Stimulated activated effector memory CD8-positive, alpha-beta T cell treated with anti-CD3 and anti-CD28 coated beads, Interleukin-12 subunit alpha, Interleukin-12 subunit beta, amount 100 ng/mL, for 72 hours (primary cell): ENCODE data around the gene C8G.

Experiments
- ATAC-seq: fragments of 150-1000 bp; cut with Tn5 transposase; 2 replicates; pipeline ENCODE4 v1.10.0; 2021
- DNase-seq, 2 donors: peaks; one replicate each; pipeline ENCODE4 v3.0.0; 2021 to 2022; ENCODE audit warnings: low spot score in 2 of 2
- H3K27ac Mint-ChIP-seq: one replicate; pipeline ENCODE4 v1.8.0; 2022; ENCODE audit warnings: mild to moderate bottlenecking, mixed read lengths
- H3K36me3 Mint-ChIP-seq: one replicate; pipeline ENCODE4 v1.8.0; 2022; ENCODE audit warnings: mild to moderate bottlenecking, mixed read lengths
- H3K4me1 Mint-ChIP-seq: one replicate; pipeline ENCODE4 v1.8.0; 2022; ENCODE audit warnings: mixed read lengths
- H3K4me3 Mint-ChIP-seq: one replicate; pipeline ENCODE4 v1.8.0; 2022; ENCODE audit warnings: mild to moderate bottlenecking, mixed read lengths
- H3K9me3 Mint-ChIP-seq: one replicate; pipeline ENCODE4 v1.8.0; 2022; ENCODE audit warnings: mixed read lengths

C8G gene

DNA sequence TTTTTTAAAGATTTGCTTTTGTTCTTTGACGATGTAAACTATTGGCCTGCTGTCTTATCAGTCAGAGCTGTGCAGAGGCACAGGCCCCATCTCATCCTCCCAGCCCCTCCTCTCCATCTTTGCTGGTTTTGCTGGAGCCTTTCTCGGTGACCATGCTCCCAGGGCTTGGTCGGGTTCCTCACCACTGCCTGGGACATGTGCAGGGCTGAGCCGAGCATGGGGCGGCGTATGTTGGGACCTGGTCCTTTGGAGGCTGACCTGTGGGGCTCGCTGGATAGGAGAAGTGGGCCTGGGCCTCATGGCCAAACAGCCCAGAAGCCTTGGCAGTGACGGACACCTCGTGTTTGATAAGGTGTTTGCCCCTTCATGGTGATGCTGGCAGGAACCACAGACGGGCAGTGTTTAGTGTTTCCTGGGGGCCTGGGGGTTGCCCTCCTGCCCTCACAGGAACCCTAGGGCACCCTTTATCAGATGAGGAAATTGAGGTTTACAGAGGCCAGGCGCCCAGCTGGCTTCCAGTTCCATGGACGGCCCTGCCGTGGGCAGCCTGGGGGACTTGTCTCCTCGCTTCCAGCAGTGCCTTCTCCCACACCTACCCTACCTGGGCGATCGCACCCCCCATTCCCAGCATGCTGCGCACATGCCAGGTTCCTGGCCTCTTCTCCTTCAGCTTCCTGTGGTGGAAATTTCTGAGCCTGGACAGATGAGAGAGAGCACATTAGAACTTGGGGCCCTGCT lies 31.2 kb upstream of the C8G start:
- no peak for ATAC-seq
- H3K27ac Mint-ChIP-seq, result peak overlapping the region; percentile 56

DNA sequence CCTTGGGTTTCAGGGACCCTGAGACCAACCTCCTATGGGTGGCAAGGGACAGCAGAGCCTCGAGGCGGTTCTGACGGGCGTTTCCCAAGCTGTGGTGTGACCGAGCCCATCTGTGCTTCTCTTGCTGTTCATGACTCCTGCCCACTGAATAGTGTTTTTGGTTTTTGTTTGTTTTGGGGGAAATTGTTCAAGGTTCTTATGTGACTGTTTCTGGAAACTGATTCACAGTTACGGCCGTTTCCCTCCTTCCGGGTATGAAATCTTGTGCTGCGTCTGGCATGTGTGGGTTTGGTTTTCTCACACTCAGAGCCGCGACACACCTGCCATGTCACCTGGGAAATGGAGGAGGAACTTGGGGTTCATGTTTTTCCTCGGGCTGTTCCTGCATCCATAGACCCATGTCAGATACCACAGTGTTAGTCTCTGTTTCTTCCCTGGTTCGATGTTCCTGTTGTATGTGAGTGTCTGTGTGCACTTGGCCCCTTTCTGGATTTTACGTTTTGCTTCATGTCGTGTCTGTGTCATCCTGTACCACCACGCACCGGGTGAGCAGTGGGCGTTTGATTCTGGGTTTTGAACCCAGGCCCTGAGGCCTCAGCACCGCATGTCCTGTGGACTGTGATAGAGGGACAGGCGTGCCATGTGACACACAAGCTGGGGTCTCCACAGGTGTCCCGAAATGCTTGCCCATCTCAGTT lies 29.3 kb upstream of the C8G start:
- H3K27ac Mint-ChIP-seq, result peak overlapping the region; percentile 89
- peaks cover 100% of the 10 kb centered on the region for H3K36me3 Mint-ChIP-seq
- no peak overlapping the region for H3K4me3 Mint-ChIP-seq
- ATAC-seq (peak; percentile 58), DNase-seq (no peak)
- H3K4me1 Mint-ChIP-seq, result peaks cover 20% of the 10 kb centered on the region
- no peaks in the 10 kb centered on the region for H3K9me3 Mint-ChIP-seq

More for the DNA sequence above, 31.2 kb upstream of the C8G start:
- H3K4me1 Mint-ChIP-seq, result peaks cover 20% of the 10 kb centered on the region
- DNase-seq, result no peak
- H3K4me3 Mint-ChIP-seq, result no peak overlapping the region
- H3K36me3 Mint-ChIP-seq, result peaks cover 100% of the 10 kb centered on the region
- H3K9me3 Mint-ChIP-seq, result no peaks in the 10 kb centered on the region

DNA sequence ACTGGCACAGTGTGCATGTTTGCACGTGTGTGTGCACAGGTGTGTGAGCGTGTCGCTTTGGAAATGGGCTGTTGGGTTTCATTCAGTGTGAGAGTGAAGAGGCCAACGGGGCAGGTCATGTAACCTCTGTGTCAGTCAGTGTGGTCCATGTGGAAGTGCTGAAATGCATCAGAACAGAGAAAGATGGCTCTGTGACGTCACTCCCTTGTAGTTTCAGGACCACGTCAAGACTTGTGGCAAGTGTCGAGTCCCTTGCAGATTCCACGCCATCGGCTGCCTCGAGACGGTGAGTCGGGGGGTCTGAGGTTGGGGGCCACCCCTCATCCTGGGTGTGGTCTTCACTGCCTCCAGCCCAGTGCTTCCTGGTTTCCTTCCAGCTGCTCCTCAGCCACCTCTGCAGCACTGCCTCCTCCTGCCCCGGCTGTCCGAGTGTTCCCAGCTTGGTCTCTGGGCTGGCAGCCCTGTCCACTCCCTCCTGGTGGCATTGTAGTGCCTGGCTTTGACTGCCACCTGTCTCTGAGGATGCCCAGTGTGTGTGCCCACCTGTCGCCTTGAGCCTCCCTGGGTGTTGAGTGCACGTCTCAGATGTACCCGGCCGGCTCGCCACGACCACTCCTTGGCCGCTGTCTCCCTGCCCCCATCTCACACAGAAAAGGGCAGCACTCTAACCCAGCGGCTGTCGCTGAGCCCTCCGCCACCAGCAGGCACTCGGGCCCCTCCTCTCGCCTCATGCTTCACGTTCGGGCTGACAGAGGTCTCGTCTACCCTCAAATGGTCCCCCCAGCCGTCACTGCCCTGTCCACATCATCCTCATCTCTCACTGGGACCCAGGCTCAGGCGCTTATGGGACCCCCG lies 28.5 kb upstream of the C8G start:
- Mint-ChIP-seq H3K4me1 (peaks cover 20% of the 10 kb centered on the region), H3K27ac (peak overlapping the region; percentile 89), H3K4me3 (no peak overlapping the region), H3K9me3 (no peaks in the 10 kb centered on the region), H3K36me3 (peaks cover 97% of the 10 kb centered on the region)
- ATAC-seq (peak; percentile 88), DNase-seq (no peak)

DNA sequence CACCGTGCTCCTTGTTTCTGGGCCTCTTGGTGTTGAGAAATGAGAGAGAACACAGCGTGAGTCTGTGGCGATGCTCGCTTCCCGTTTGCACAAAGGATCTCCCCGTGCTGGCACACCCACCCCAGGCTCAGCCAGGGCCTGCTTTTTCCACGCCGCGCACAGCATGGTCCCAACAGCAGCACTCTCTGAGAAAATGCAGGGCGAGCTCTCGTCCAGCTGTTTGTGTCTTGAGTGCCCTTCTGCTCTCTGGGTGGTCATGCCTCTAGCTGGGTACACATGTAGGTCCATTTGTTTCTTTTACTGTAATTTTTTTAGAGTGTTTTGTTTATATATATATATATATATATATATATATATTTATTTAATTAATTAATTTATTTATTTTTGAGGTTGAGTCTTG lies 27.1 kb upstream of the C8G start:
- Mint-ChIP-seq H3K27ac (no peak overlapping the region), H3K36me3 (peaks cover 95% of the 10 kb centered on the region), H3K4me1 (peaks cover 20% of the 10 kb centered on the region), H3K9me3 (no peaks in the 10 kb centered on the region), H3K4me3 (no peak overlapping the region)
- DNase-seq, result no peak
- no peak for ATAC-seq

DNA sequence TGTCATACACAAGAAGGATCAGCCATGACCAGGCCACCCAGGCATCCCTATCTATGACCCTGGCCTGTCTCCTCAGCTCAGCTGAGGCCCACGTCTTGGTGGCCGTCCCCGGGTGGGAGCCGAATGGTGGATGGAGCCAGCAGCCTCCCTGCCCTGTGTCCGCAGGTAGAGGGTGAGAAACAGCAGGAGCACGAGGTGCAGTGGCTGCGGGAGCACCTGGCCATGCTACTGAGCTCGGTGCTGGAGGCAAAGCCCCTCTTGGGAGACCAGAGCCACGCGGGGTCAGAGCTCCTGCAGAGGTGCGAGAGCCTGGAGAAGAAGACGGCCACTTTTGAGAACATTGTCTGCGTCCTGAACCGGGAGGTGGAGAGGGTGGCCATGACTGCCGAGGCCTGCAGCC lies 25.0 kb upstream of the C8G start:
- H3K4me1 Mint-ChIP-seq, result peaks cover 20% of the 10 kb centered on the region
- H3K27ac Mint-ChIP-seq, result peak overlapping the region; percentile 71
- peaks cover 95% of the 10 kb centered on the region for H3K36me3 Mint-ChIP-seq
- DNase-seq, result no peak
- no peaks in the 10 kb centered on the region for H3K9me3 Mint-ChIP-seq
- H3K4me3 Mint-ChIP-seq, result no peak overlapping the region
- ATAC-seq, result no peak

DNA sequence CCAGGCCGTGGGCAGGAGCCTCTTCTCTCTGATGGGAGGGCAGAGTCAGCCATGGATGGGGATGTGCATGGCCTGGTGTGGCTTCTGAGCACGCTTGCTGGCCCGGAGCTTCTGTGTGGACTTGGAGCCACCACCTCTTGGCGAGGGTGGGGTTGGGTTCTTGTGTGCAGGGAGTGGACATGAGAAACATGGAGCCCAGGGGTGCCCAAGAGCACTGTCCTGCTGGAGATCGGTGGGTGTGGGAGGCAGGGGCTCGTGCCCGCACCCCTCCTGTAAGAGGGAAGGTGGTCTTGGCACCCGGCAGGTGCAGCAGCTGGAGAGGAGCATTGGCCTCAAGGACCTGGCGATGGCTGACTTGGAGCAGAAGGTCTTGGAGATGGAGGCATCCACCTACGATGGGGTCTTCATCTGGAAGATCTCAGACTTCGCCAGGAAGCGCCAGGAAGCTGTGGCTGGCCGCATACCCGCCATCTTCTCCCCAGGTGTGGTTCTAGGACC lies 24.3 kb upstream of the C8G start:
- DNase-seq, result no peak
- Mint-ChIP-seq H3K4me3 (no peak overlapping the region), H3K27ac (peak overlapping the region; percentile 71), H3K9me3 (no peaks in the 10 kb centered on the region), H3K4me1 (peaks cover 18% of the 10 kb centered on the region), H3K36me3 (peaks cover 95% of the 10 kb centered on the region)
- ATAC-seq, result no peak

DNA sequence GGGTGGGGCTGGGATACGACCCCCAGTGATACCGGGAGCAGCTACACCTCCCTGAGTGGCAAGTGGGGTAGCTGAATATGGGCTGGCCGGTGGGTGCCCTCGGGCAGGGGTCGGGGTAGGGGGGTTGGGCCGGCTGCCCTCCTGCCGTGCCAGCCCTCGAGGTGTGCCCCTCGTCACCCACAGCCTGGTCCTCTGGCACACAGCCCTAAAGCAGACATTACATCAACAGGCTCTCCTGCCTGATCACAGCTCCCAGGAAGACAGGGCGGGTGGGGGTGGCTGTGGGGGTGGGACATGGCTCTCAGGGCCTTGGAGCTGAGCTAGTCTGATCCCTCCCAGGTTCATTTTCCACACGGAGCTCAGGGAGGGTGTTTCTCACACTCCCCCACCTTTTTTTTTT lies 23.7 kb upstream of the C8G start:
- H3K27ac Mint-ChIP-seq, result no peak overlapping the region
- no peak overlapping the region for H3K4me3 Mint-ChIP-seq
- H3K4me1 Mint-ChIP-seq, result peaks cover 13% of the 10 kb centered on the region
- H3K36me3 Mint-ChIP-seq, result peaks cover 95% of the 10 kb centered on the region
- DNase-seq (no peak), ATAC-seq (no peak)
- no peaks in the 10 kb centered on the region for H3K9me3 Mint-ChIP-seq

DNA sequence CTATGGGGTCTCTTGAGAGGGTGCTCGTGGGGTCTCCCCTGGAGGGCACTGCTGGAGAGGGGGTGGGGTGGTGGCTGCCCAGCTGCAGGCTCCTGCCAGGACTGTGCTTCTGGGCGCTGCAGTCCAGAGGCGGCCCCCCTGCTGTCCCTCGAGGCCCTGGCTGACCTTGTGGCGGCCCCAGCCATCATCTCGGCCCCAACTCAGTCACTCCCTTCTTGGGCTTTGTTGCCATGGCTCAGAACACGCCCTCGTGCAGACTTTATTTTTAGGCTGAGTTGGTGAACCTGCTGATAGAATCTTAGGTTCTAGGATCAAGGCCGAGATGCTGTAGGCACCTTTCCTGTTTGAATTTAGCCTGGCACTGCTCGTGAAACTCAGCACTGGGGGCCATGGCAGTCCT lies 23.3 kb upstream of the C8G start:
- DNase-seq, result no peak
- H3K36me3 Mint-ChIP-seq, result peaks cover 95% of the 10 kb centered on the region
- peak overlapping the region; percentile 69 for H3K27ac Mint-ChIP-seq
- H3K4me3 Mint-ChIP-seq, result no peak overlapping the region
- peaks cover 12% of the 10 kb centered on the region for H3K4me1 Mint-ChIP-seq
- no peaks in the 10 kb centered on the region for H3K9me3 Mint-ChIP-seq
- no peak for ATAC-seq

DNA sequence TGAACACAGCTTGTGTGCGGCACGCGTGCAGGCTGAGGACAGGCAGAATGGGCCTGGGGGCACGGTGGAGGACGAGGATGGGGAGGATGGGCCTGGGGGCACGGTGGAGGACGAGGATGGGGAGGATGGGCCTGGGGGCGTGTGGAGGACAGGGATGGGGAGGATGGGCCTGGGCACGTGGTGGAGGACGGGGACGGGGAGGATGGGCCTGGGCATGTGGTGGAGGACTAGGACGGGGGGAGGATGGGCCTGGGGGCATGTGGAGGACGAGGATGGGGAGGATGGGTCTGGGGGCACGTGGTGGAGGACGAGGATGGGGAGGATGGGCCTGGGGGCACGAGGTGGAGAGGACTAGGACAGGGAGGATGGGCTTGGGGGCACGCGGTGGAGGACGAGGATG lies 22.5 kb upstream of the C8G start:
- Mint-ChIP-seq H3K4me1 (peaks cover 5% of the 10 kb centered on the region), H3K4me3 (no peak overlapping the region), H3K27ac (peak overlapping the region; percentile 79), H3K36me3 (peaks cover 94% of the 10 kb centered on the region), H3K9me3 (no peaks in the 10 kb centered on the region)
- DNase-seq (no peak), ATAC-seq (no peak)

DNA sequence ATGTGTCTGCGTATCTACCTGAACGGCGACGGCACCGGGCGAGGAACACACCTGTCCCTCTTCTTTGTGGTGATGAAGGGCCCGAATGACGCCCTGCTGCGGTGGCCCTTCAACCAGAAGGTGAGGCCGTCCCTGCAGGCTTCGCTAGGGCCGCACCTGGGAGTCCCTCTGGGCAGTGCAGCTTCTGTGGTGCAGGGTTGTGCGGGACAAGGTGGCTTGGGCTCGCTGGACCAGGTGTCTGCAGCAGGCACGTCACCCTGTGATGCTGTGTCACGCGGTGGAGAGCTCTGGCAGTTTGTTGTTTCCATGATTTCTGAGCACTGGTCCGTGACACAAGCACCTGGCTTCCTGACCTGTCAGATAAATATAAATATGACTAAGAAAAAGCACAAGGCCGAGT lies 21.2 kb upstream of the C8G start:
- DNase-seq (no peak), ATAC-seq (no peak)
- Mint-ChIP-seq H3K9me3 (no peaks in the 10 kb centered on the region), H3K4me1 (peaks cover 10% of the 10 kb centered on the region), H3K36me3 (peaks cover 92% of the 10 kb centered on the region), H3K27ac (no peak overlapping the region), H3K4me3 (no peak overlapping the region)

DNA sequence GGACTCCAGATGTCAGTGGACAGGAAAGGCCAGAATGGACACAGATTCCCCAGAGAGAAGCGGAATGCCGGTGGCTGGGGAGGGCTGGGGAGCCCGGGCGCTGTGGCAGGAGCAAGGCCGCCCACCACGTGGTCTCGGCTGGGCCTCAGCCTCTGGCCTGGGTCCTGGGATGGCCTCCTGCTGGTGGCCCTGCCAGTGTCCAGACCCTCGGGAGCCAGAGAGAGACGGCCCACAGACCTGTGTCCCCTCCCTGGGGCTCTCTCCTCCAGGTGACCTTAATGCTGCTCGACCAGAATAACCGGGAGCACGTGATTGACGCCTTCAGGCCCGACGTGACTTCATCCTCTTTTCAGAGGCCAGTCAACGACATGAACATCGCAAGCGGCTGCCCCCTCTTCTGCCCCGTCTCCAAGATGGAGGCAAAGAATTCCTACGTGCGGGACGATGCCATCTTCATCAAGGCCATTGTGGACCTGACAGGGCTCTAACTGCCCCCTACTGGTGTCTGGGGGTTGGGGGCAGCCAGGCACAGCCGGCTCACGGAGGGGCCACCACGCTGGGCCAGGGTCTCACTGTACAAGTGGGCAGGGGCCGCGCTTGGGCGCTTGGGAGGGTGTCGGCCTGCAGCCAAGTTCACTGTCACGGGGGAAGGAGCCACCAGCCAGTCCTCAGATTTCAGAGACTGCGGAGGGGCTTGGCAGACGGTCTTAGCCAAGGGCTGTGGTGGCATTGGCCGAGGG lies 19.5 kb upstream of the C8G start:
- Mint-ChIP-seq H3K36me3 (peaks cover 90% of the 10 kb centered on the region), H3K4me1 (peaks cover 12% of the 10 kb centered on the region), H3K4me3 (no peak overlapping the region), H3K9me3 (no peaks in the 10 kb centered on the region), H3K27ac (peak overlapping the region; percentile 82)
- DNase-seq, result no peak
- ATAC-seq, result no peak

DNA sequence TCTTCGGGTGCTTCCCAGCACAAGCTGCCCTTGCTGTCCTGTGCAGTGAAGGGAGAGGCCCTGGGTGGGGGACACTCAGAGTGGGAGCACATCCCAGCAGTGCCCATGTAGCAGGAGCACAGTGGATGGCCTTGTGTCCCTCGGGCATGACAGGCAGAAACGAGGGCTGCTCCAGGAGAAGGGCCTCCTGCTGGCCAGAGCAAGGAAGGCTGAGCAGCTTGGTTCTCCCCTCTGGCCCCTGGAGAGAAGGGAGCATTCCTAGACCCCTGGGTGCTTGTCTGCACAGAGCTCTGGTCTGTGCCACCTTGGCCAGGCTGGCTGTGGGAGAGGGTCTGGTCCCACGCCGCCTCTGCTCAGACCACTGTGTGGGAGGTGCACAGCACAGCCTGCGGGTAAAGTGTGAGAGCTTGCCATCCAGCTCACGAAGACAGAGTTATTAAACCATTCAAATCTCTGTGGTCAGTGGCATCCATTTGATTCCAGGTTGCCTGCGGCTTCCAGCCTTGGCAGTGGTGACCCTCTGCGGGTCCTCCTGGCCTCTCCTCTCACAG lies 18.8 kb upstream of the C8G start:
- H3K9me3 Mint-ChIP-seq, result no peaks in the 10 kb centered on the region
- H3K4me1 Mint-ChIP-seq, result peaks cover 12% of the 10 kb centered on the region
- H3K36me3 Mint-ChIP-seq, result peaks cover 90% of the 10 kb centered on the region
- DNase-seq (no peak), ATAC-seq (peak; percentile 19)
- peak overlapping the region; percentile 82 for H3K27ac Mint-ChIP-seq
- H3K4me3 Mint-ChIP-seq, result no peak overlapping the region

DNA sequence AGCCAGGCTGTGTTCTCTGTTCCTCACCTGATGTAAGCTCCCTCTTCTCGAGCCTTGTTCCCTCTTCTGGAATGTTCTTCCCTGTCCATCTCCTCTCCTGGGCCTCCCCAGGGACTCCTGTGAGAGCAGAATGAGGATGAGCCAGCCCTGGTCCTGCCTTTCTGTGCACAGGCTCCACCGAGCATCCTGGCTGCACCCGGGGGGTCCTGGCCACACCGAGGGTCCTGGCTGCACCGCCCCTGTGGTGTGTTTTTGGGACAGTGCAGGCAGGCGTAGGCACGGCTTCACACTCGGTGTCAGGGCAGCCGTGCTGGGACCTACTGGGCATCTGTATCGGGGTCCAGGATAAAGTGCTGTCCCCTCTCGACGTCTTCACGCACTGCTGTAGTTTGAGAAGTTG lies 18.3 kb upstream of the C8G start:
- Mint-ChIP-seq H3K4me3 (no peak overlapping the region), H3K36me3 (peaks cover 95% of the 10 kb centered on the region), H3K9me3 (no peaks in the 10 kb centered on the region), H3K27ac (peak overlapping the region; percentile 82), H3K4me1 (peaks cover 14% of the 10 kb centered on the region)
- DNase-seq (no peak), ATAC-seq (no peak)

DNA sequence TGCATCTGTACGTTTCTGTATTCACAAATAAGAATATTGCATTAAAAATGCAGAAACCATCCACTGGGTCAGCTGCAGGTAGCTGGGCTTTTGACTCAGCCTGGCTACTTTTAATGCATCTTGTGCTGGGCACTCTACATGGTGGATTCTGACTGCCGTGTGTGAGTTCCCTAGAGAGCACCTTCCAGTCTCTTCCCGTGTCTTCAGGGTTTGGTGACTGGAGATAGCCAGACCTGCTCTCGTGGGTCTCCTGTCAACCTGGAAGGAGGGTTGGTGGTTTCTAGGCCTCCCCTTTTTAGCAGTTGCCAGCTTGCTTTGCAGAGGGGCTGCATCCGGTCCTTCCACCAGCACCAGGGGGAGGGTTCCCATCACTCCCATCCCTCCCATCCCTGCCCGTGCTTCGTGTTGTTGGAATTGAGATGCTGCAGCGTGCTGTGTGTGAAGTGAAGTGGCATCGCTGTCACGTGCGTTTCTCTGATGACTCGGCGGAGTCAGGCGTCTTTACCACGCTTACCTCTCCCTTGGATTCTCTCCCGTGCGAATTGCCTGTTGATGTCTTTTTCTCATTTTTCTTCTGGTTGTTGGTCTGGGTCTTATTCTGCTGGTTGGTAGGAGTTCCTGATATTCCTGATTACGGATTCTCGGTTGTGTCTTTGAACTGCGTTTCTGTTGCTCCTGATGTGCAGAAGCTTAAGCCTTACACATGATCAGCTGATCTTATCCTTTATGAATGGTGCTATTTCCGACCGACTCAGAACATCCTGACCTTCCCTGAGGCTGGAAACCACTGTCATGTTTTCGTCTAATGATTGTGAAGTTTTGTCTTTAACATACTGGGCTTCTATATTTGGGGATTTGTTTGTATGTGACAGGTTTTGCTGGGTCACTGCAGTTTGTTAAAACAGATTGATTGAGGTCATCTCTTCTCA lies 17.4 kb upstream of the C8G start:
- ATAC-seq (no peak), DNase-seq (no peak)
- Mint-ChIP-seq H3K4me3 (no peak overlapping the region), H3K27ac (peak overlapping the region; percentile 82), H3K36me3 (peaks cover 95% of the 10 kb centered on the region), H3K9me3 (no peaks in the 10 kb centered on the region), H3K4me1 (peaks cover 21% of the 10 kb centered on the region)
